Measurements from ENCODE around the gene NDRG3. TPM values are rescaled to one million over a fixed set of nuclear protein-coding genes. Genes with fewer than 3 reads are reported as not detected.
"Not testable (repeated sequence)": the region's sequence is repeated elsewhere in the genome, so short reads cannot be mapped to it uniquely, and the experiment has no call there.

Gene NDRG3
- polyA plus RNA-seq, 2 of the 4 experiments (the other 2 are of a cell fraction) = 30.6 to 34.4 TPM

- Histone ChIP-seq H3K27ac (peak overlapping the region; percentile 62 to 96; a peak in 5 of 6 replicates), H3K4me2 (peak overlapping the region; percentile 90), H3K4me1 (peaks cover 22% of the 10 kb centered on the region), H3K4me3 (peak overlapping the region; percentile 98; the same call in 2 of the 3 replicates)
- CTCF ChIA-PET = interaction anchor here (1.8 to 4.3 kb wide), 4 partner anchors 12 to 256 kb away, joined by 4 to 15 read pairs (median 5); a partner anchor contains a TSS
- DNase-seq (ENCODE audit: low read depth in 1 of 2, low spot score in 1 of 2); ATAC-seq; FAIRE-seq; H3K9me3 ChIP-seq; POLR2A ChIA-PET: not testable (repeated sequence)
- 72% methylated on average over 6 of the region's 6 CpGs for WGBS (ENCODE audit: missing lambda C conversion rate)
- peak; percentile 37 for TF ChIP-seq MAFK (IDR thresholded peaks at IDR 0.05; ENCODE audit: partially characterized antibody)
Observed at GRCh38 chr20:36608388-36608728, 137.5 kb downstream of the NDRG3 start.

GRCh38 chr20:36607586-36608387 lies 138.1 kb downstream of the NDRG3 start:
- CTCF ChIA-PET = interaction anchor here (0.7 to 4.3 kb wide), 4 partner anchors 12 to 617 kb away, joined by 3 to 15 read pairs (median 5); a partner anchor contains a TSS
- Histone ChIP-seq H3K4me1 (peaks cover 22% of the 10 kb centered on the region), H3K27ac (peak overlapping the region; percentile 95 to 96), H3K4me2 (peak overlapping the region; percentile 90), H3K9me3 (no peaks in the 10 kb centered on the region), H3K4me3 (peak overlapping the region; percentile 98)
- WGBS (ENCODE audit: missing lambda C conversion rate) = 51% methylated on average over 7 of the region's 7 CpGs
- POLR2A ChIA-PET = no interaction called here
- no peak for TF ChIP-seq FOSL2 (IDR thresholded peaks at IDR 0.05)
- TF ChIP-seq FOSL2 (CRISPR knock-in tag; IDR thresholded peaks at IDR 0.05) = peak; percentile 24; the same call in 1 of the 2 replicates
- TF ChIP-seq MYC (IDR thresholded peaks at IDR 0.05; ENCODE audit: borderline replicate concordance, low read length) = no peak
- TF ChIP-seq POLR2A (IDR thresholded peaks at IDR 0.05; ENCODE audit: low read length) = no peak
- TF ChIP-seq CBX8 (IDR thresholded peaks at IDR 0.05) = no peak
- FAIRE-seq (no peak), DNase-seq (ENCODE audit: low read depth in 1 of 2, low spot score in 1 of 2) (peak; percentile 13 to 86), ATAC-seq (peak in 1 of 2 experiments; percentile 15; a peak in 3 of 6 replicates)

GRCh38 chr20:36606158-36607066 lies 139.5 kb downstream of the NDRG3 start:
- Histone ChIP-seq H3K4me1 (peaks cover 22% of the 10 kb centered on the region), H3K4me2 (peak overlapping the region; percentile 90), H3K4me3 (peak overlapping the region; percentile 98), H3K9me3 (no peaks in the 10 kb centered on the region), H3K27ac (peak overlapping the region; percentile 95 to 96)
- CTCF ChIA-PET = interaction anchor here (0.6 to 4.3 kb wide), 40 partner anchors 8 to 450 kb away, joined by 3 to 54 read pairs (median 4); partner anchors contain the start of genes DSN1 and TGIF2
- no peak for TF ChIP-seq EHMT2 (IDR thresholded peaks at IDR 0.05; ENCODE audit: low read depth)
- no peak for TF ChIP-seq RCOR1 (IDR thresholded peaks at IDR 0.05; ENCODE audit: low read depth, low read length)
- TF ChIP-seq POLR2AphosphoS2 (conservative IDR thresholded peaks at IDR 0.05; ENCODE audit: low read length) = no peak
- 0 out of 2 replicates have a peak, but pooled peaks have one; percentile 8 for TF ChIP-seq PHF8 (IDR thresholded peaks at IDR 0.05; ENCODE audit: borderline replicate concordance, low read depth)
- no peak for TF ChIP-seq TFCP2L1 (CRISPR knock-in tag; IDR thresholded peaks at IDR 0.05)
- TF ChIP-seq ZSCAN20 (CRISPR knock-in tag; IDR thresholded peaks at IDR 0.05) = no peak
- peak; percentile 33 to 56; a peak in 3 of 4 replicates for TF ChIP-seq CEBPB (IDR thresholded peaks at IDR 0.05)
- 0 out of 2 replicates have a peak, but pooled peaks have one; percentile 22 for TF ChIP-seq MYC (IDR thresholded peaks at IDR 0.05; ENCODE audit: borderline replicate concordance, low read length)
- TF ChIP-seq ESRRA (IDR thresholded peaks at IDR 0.05; ENCODE audit: borderline replicate concordance, low read length) = peak; percentile 85
- TF ChIP-seq NFE2L2 (conservative IDR thresholded peaks at IDR 0.05; ENCODE audit: low read length) = peak; percentile 72
- TF ChIP-seq MAFK (IDR thresholded peaks at IDR 0.05; ENCODE audit: partially characterized antibody) = peak; percentile 66
- TF ChIP-seq USF2 (IDR thresholded peaks at IDR 0.05) = no peak
- DNase-seq (ENCODE audit: low read depth in 1 of 2, low spot score in 1 of 2) = peak in 1 of 2 experiments; percentile 61
- WGBS (ENCODE audit: missing lambda C conversion rate) = 1% methylated on average over 30 of the region's 31 CpGs
- peak in 1 of 2 experiments; percentile 16; a peak in 4 of 6 replicates for ATAC-seq
- FAIRE-seq = no peak
- POLR2A ChIA-PET = interaction anchor here (1.1 to 1.4 kb wide), 2 partner anchors 8 to 17 kb away, joined by 3 to 5 read pairs; no protein-coding TSS in a partner anchor

Data from A549 (cell line).